ENCODE results near the gene DRD5.

DNA sequence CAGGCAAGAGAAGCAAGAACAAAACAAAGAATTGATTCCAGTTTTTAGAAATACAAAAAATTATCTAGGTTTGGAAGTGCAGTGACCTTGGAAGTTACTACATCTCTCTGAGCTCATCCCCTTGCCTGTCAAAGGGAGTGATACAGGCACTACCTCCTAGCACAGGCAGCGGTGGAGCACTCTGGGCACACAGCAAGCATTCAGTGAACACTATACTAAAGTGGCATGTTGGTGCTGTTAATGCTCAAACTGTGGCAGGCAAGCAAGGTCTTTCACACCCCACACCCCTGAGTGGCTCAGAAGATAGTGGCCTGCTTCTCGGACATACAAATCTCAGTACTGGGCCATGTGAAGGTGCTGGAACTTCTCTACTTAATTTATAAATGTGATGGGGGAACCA, 51.2 kb downstream of the DRD5 start:
- TF ChIP-seq MTA3 (IDR thresholded peaks at IDR 0.05; ENCODE audit: borderline replicate concordance) (no peak), FOXP1 (CRISPR knock-in tag; IDR thresholded peaks at IDR 0.05) (no peak), ZBTB17 (CRISPR knock-in tag; IDR thresholded peaks at IDR 0.05) (no peak), POLR2AphosphoS5 (IDR thresholded peaks at IDR 0.05; ENCODE audit: control insufficient read depth, insufficient read depth, low read depth, low read length) (no peak), JUND (IDR thresholded peaks at IDR 0.05; ENCODE audit: borderline replicate concordance, low read depth, low read length) (no peak), JUND (tag; IDR thresholded peaks at IDR 0.05; ENCODE audit: borderline replicate concordance, low read depth, low read length) (no peak), ZNF408 (CRISPR knock-in tag; IDR thresholded peaks at IDR 0.05; ENCODE audit: low read depth) (no peak), GABPA (tag; conservative IDR thresholded peaks at IDR 0.05; ENCODE audit: low read depth) (no peak)
- TF ChIP-seq, protein P1, sequence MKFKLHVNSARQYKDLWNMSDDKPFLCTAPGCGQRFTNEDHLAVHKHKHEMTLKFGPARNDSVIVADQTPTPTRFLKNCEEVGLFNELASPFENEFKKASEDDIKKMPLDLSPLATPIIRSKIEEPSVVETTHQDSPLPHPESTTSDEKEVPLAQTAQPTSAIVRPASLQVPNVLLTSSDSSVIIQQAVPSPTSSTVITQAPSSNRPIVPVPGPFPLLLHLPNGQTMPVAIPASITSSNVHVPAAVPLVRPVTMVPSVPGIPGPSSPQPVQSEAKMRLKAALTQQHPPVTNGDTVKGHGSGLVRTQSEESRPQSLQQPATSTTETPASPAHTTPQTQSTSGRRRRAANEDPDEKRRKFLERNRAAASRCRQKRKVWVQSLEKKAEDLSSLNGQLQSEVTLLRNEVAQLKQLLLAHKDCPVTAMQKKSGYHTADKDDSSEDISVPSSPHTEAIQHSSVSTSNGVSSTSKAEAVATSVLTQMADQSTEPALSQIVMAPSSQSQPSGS (CRISPR knock-in tag; IDR thresholded peaks at IDR 0.05), result no peak
